Ectodermal cell (in vitro differentiated cells): ENCODE measurements around the gene ARHGAP42.

ENCODE experiments used
- H3K27ac ChIP-seq: 2 replicates; pipeline ENCODE4 v1.7.0; 2013; ENCODE audit warnings: mild to moderate bottlenecking, low read depth, low read length; ENCODE audit not compliant: insufficient read depth, poor library complexity, severe bottlenecking
- H3K27me3 ChIP-seq: 2 replicates; pipeline ENCODE4 v1.7.0; 2013; ENCODE audit warnings: mild to moderate bottlenecking, low read length; ENCODE audit not compliant: insufficient read depth, control insufficient read depth, poor library complexity, severe bottlenecking
- H3K36me3 ChIP-seq: one replicate; pipeline ENCODE4 v1.7.0; 2013; ENCODE audit warnings: low read length; ENCODE audit not compliant: control insufficient read depth, insufficient read depth
- H3K4me1 ChIP-seq: one replicate; pipeline ENCODE4 v1.7.0; 2013; ENCODE audit warnings: low read length; ENCODE audit not compliant: control insufficient read depth, insufficient read depth
- H3K4me3 ChIP-seq: 2 replicates; pipeline ENCODE4 v1.7.0; 2013; ENCODE audit warnings: low read depth, low read length, control low read depth; ENCODE audit not compliant: insufficient read depth
- H3K9me3 ChIP-seq: 2 replicates; pipeline ENCODE4 v1.7.0; 2013; ENCODE audit warnings: mild to moderate bottlenecking, low read length, moderate library complexity; ENCODE audit not compliant: control insufficient read depth
- WGBS, 2 experiments: methylation state at CpG; one replicate each; pipeline ENCODE4 v1.1.7; 2013; ENCODE audit warnings: missing lambda C conversion rate in 2 of 2; 5-methylcytosine and 5-hydroxymethylcytosine counted together

Gene ARHGAP42

GRCh38 chr11:100925935-100926334, 238.8 kb downstream of the ARHGAP42 start:
- H3K27ac ChIP-seq = no peak overlapping the region
- H3K36me3 ChIP-seq = no peaks in the 10 kb centered on the region
- no peaks in the 10 kb centered on the region for H3K27me3 ChIP-seq
- H3K4me1 ChIP-seq = peaks cover 11% of the 10 kb centered on the region
- H3K4me3 ChIP-seq = no peak overlapping the region
- 94 to 95% methylated on average over 3 of the region's 3 CpGs for WGBS, 2 experiments
- H3K9me3 ChIP-seq = no peaks in the 10 kb centered on the region

DNA sequence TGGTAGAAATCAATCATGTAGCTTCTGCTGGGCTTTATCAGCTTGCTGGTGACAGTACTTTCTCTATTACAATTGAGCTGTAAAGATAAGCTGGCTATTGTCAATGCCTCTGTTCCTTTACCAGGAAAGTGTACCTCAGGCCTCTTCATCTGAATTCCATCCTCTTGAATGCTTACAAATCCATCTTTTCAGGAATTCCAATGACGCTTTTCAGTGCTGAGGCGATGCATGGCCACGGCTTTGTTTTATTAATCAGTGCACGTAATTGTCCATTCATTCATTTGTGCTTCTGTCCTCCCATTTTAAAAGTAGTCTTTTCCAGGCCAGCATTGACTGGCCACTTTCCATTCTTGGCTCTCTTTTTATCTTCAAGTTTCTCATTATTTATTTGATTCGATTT, 240.5 kb downstream of the ARHGAP42 start:
- no peaks in the 10 kb centered on the region for H3K27me3 ChIP-seq
- no peaks in the 10 kb centered on the region for H3K9me3 ChIP-seq
- peaks cover 11% of the 10 kb centered on the region for H3K4me1 ChIP-seq
- H3K4me3 ChIP-seq = no peak overlapping the region
- WGBS, 2 experiments = 68 to 72% methylated on average over 5 of the region's 5 CpGs
- no peaks in the 10 kb centered on the region for H3K36me3 ChIP-seq
- H3K27ac ChIP-seq = no peak overlapping the region

- Histone ChIP-seq H3K27me3 (no peaks in the 10 kb centered on the region), H3K4me3 (no peak overlapping the region), H3K9me3 (no peaks in the 10 kb centered on the region), H3K36me3 (no peaks in the 10 kb centered on the region), H3K4me1 (peaks cover 11% of the 10 kb centered on the region), H3K27ac (no peak overlapping the region)
- 86 to 95% methylated on average over 2 of the region's 2 CpGs for whole genome bisulfite sequencing, 2 experiments
Observed at GRCh38 chr11:100928426-100928825, 241.3 kb downstream of the ARHGAP42 start.

GRCh38 chr11:100929377-100929776, 242.3 kb downstream of the ARHGAP42 start:
- Histone ChIP-seq H3K4me1 (peaks cover 11% of the 10 kb centered on the region), H3K27ac (no peak overlapping the region), H3K4me3 (no peak overlapping the region), H3K27me3 (no peaks in the 10 kb centered on the region), H3K9me3 (no peaks in the 10 kb centered on the region), H3K36me3 (no peaks in the 10 kb centered on the region)
- 69 to 85% methylated on average over 2 to 3 of the region's 3 CpGs for WGBS, 2 experiments

DNA sequence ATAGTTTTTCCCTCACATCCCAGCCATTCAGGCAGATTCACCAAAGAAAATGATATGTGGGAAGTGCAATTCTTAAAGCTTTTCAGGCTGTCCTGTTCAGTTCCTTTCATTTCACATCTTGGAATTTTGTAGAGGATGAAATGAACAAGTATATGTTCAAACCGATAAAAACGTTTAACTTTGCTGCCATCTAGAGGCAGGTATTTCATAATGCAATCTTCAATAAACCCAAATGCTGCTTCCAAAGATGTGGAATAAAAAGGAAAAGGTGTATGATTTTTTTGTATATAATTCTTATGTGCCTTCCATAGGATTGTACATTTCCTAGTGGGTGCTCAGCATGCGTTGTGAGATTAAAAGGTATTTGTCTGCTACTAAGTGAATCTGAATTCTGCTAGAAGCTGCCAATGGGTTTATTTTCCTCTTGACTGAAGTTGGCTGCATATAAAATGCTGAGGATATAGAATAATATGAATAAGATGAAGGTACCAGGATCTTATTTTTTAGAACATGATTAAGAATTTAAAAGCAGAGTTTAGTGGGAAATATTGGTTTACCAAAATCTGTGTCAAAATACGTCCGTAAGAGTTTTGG, 243.2 kb downstream of the ARHGAP42 start:
- H3K4me1 ChIP-seq = peaks cover 11% of the 10 kb centered on the region
- H3K9me3 ChIP-seq = no peaks in the 10 kb centered on the region
- no peaks in the 10 kb centered on the region for H3K36me3 ChIP-seq
- H3K4me3 ChIP-seq = no peak overlapping the region
- 44 to 63% methylated on average over 3 to 5 of the region's 5 CpGs for WGBS, 2 experiments
- H3K27me3 ChIP-seq = no peaks in the 10 kb centered on the region
- H3K27ac ChIP-seq = no peak overlapping the region

DNA sequence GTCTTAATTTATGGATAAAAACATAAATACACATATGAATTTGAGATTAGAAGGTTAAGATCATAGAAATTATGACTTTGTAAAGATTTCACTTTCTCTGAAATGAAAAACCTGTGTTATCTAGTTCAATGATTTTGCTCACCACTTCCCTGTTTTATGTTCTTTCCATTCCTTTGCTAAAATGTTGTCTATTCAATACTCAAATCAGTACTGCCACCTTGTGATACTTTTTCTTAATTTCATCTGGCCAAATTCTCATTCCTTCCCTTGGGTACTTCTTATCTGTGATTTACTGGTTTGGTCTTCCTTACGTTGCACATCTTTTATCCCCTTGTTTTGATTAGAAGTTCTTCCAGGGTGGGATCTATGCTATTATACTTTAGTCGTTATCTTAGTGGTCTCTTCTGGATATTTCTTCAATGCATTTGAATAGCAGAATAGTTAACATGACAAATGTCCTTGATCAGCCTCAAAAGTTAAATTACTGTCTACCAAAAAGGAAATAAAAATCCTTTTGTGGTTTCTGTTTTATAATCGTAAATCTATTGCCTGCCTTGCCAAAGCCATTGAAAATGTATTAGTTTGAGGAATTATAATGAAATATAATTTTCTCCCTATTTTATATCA, 245.5 kb downstream of the ARHGAP42 start:
- Histone ChIP-seq H3K9me3 (no peaks in the 10 kb centered on the region), H3K36me3 (no peaks in the 10 kb centered on the region), H3K27me3 (no peaks in the 10 kb centered on the region), H3K4me3 (no peak overlapping the region), H3K4me1 (peaks cover 7% of the 10 kb centered on the region), H3K27ac (no peak overlapping the region)
- 39% methylated on average over 2 of the region's 3 CpGs; no CpG with 5 or more reads in 1 of the 2 experiments for WGBS, 2 experiments

DNA sequence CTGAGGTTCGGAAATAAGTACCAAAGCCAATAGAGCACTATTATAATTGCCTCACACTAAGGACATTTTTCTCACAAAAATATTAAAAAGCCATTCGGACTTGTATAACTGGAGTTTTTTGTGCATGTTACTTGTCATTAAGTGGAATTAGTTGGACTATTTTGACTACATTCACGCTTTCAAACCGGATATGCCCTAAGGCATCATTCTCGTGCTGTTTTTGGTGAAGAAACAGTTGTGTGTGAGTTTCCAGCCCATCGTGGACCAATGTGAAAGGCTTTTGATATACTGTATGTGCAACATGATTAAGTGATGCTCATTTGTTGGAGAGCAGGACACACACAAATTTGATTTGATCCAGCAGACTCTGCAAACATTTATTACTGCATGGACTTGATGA, 249.7 kb downstream of the ARHGAP42 start:
- no peaks in the 10 kb centered on the region for H3K27me3 ChIP-seq
- H3K4me1 ChIP-seq = no peaks in the 10 kb centered on the region
- 79 to 83% methylated on average over 6 of the region's 6 CpGs for WGBS, 2 experiments
- H3K36me3 ChIP-seq = no peaks in the 10 kb centered on the region
- H3K4me3 ChIP-seq = no peak overlapping the region
- no peaks in the 10 kb centered on the region for H3K9me3 ChIP-seq
- H3K27ac ChIP-seq = no peak overlapping the region

DNA sequence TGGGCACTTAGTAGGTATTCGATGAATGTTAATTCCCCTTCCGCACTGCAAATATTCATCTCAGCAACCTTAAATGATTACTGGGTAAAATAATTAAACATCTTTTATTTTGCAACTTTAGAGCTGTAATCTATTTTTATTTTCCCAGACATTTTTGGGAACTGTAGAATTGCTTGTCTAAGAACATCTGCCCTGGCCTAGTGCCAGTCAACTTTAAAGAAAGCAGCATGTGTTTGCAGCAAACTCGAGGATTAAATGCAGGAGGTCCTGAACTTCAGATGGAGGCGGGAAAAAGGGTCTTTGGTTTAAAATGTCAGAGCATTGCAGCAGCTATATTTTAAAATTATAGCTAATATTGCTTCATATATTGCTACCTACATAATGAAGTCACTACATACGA, 252.5 kb downstream of the ARHGAP42 start:
- H3K4me3 ChIP-seq = no peak overlapping the region
- no peaks in the 10 kb centered on the region for H3K27me3 ChIP-seq
- H3K9me3 ChIP-seq = no peaks in the 10 kb centered on the region
- WGBS, 2 experiments = 89 to 92% methylated on average over 2 to 3 of the region's 5 CpGs
- no peaks in the 10 kb centered on the region for H3K4me1 ChIP-seq
- no peak overlapping the region for H3K27ac ChIP-seq
- no peaks in the 10 kb centered on the region for H3K36me3 ChIP-seq

- Histone ChIP-seq H3K27me3 (no peaks in the 10 kb centered on the region), H3K4me3 (no peak overlapping the region), H3K36me3 (no peaks in the 10 kb centered on the region), H3K4me1 (no peaks in the 10 kb centered on the region), H3K27ac (no peak overlapping the region), H3K9me3 (no peaks in the 10 kb centered on the region)
- 99 to 100% methylated on average over 1 to 3 of the region's 3 CpGs for WGBS, 2 experiments
Observed at GRCh38 chr11:100940111-100940510, 253.0 kb downstream of the ARHGAP42 start.

- Histone ChIP-seq H3K27me3 (no peaks in the 10 kb centered on the region), H3K4me3 (no peak overlapping the region), H3K4me1 (no peaks in the 10 kb centered on the region), H3K27ac (no peak overlapping the region), H3K36me3 (no peaks in the 10 kb centered on the region), H3K9me3 (no peaks in the 10 kb centered on the region)
- WGBS, 2 experiments = 77 to 83% methylated on average over 2 of the region's 2 CpGs
Observed at GRCh38 chr11:100941033-100941432, 253.9 kb downstream of the ARHGAP42 start.
